Stimulated activated CD4-positive, alpha-beta T cell treated with anti-CD3 and anti-CD28 coated beads, Interleukin-4, amount 100 ng/mL, for 4 hours (primary cell): ENCODE measurements around the gene CADM4.
"Not testable (repeated sequence)": the region's sequence is repeated elsewhere in the genome, so short reads cannot be mapped to it uniquely, and the experiment has no call there.

Experiments used
- DNase-seq, 2 experiments: peaks; one replicate each; pipeline ENCODE4 v3.0.0-alpha.2; 2020

CADM4 gene

GRCh38 chr19:43639519-43640423, at the start of gene CADM4:
TSS of gene CADM4 (minus strand) at chr19:43639850. CDS start at chr19:43639790, 60 bp downstream.
- DNase-seq, result peak; percentile 55 to 60

GRCh38 chr19:43688059-43688701, 48.5 kb upstream of the CADM4 start:
- no peak for DNase-seq

- DNase-seq, result no peak
These were observed 48.0 kb upstream of the CADM4 start for GRCh38 chr19:43687660-43687997.

- no peak for DNase-seq
These were observed 44.7 kb upstream of the CADM4 start for GRCh38 chr19:43684326-43684725.

GRCh38 chr19:43683905-43684304, 44.3 kb upstream of the CADM4 start:
- DNase-seq, result no peak

GRCh38 chr19:43682824-43683661, 43.4 kb upstream of the CADM4 start:
- no peak for DNase-seq

GRCh38 chr19:43682269-43682668, 42.6 kb upstream of the CADM4 start:
- not testable (repeated sequence) for DNase-seq

GRCh38 chr19:43681821-43682220, 42.2 kb upstream of the CADM4 start:
- no peak for DNase-seq

- no peak for DNase-seq
These were observed 39.0 kb upstream of the CADM4 start for GRCh38 chr19:43678512-43679261.

- DNase-seq, result no peak
These were observed 36.3 kb upstream of the CADM4 start for GRCh38 chr19:43675906-43676305.

GRCh38 chr19:43675269-43675879, 35.7 kb upstream of the CADM4 start:
- no peak for DNase-seq

- DNase-seq, result no peak
These were observed 34.9 kb upstream of the CADM4 start for GRCh38 chr19:43674596-43674995.

GRCh38 chr19:43674183-43674582, 34.5 kb upstream of the CADM4 start:
- no peak for DNase-seq

- DNase-seq, result no peak
These were observed 34.0 kb upstream of the CADM4 start for GRCh38 chr19:43673637-43674036.

- no peak for DNase-seq
These were observed 32.5 kb upstream of the CADM4 start for GRCh38 chr19:43672061-43672679.

- DNase-seq, result peak; percentile 93 to 94
These were observed 28.9 kb upstream of the CADM4 start for GRCh38 chr19:43668406-43669109.

GRCh38 chr19:43667876-43668405, 28.3 kb upstream of the CADM4 start:
- DNase-seq, result no peak

- no peak for DNase-seq
These were observed 27.7 kb upstream of the CADM4 start for GRCh38 chr19:43667126-43667875.

GRCh38 chr19:43664018-43664417, 24.4 kb upstream of the CADM4 start:
- no peak for DNase-seq

- no peak for DNase-seq
These were observed 22.8 kb upstream of the CADM4 start for GRCh38 chr19:43662487-43662886.
